SHP77 treated with DMSO at 0.1 percent for 48 hours (cell line): ENCODE data around the gene SETMAR.

Experiments used
- DNase-seq: peaks from one replicate; lab custom pipeline; 2025; lab: John Stamatoyannopoulos, UW

SETMAR gene

GRCh38 chr3:4351164-4351855 lies 48.1 kb downstream of the SETMAR start:
- no peak for DNase-seq

- DNase-seq = no peak
Measured at GRCh38 chr3:4351872-4352271, 48.7 kb downstream of the SETMAR start.

GRCh38 chr3:4355401-4356219 lies 52.4 kb downstream of the SETMAR start:
- DNase-seq = no peak

- DNase-seq = no peak
Measured at GRCh38 chr3:4356220-4356540, 53.0 kb downstream of the SETMAR start.

GRCh38 chr3:4356546-4357410 lies 53.6 kb downstream of the SETMAR start:
- DNase-seq = no peak

DNA sequence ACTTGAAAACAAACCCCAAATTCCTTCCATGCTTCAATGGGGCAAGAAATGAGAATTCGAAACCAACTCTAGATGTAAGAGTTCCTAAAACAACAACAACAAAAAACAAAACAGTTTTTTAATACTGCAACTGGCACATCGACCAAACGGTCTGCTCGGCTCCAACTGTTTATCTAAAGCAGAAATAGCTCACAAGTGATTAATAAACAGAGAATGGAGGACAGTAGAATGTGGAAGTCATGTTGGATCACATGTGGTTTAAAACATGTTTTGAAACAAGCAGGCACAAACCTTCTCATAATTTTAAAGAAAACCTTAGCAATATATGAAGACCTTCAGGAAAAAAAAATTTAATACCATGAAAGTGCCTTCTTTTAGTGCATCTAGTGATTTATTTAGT lies 55.1 kb downstream of the SETMAR start:
- no peak for DNase-seq

- no peak for DNase-seq
Measured at GRCh38 chr3:4359805-4360502, 56.8 kb downstream of the SETMAR start.

GRCh38 chr3:4360817-4361216 lies 57.6 kb downstream of the SETMAR start:
- no peak for DNase-seq

- no peak for DNase-seq
Measured at GRCh38 chr3:4362523-4362922, 59.4 kb downstream of the SETMAR start.
